Endothelial cell (in vitro differentiated cells): ENCODE data around the gene PPP5C. TPM values are rescaled to one million over a fixed set of nuclear protein-coding genes. Genes with fewer than 3 reads are reported as not detected.
"Not testable (repeated sequence)": the region's sequence is repeated elsewhere in the genome, so short reads cannot be mapped to it uniquely, and the experiment has no call there.

ENCODE experiments used
- DNase-seq: peaks from one replicate; pipeline ENCODE4 v3.0.0; 2021; ENCODE audit warnings: low spot score
- H3K27ac Mint-ChIP-seq: one replicate; pipeline ENCODE4 v1.8.0; 2021; ENCODE audit warnings: mixed read lengths, inconsistent platforms; ENCODE audit not compliant: unreplicated experiment
- H3K27me3 Mint-ChIP-seq: one replicate; pipeline ENCODE4 v1.8.0; 2021; ENCODE audit warnings: mild to moderate bottlenecking, moderate library complexity, mixed read lengths, inconsistent platforms; ENCODE audit not compliant: unreplicated experiment
- H3K36me3 Mint-ChIP-seq: one replicate; pipeline ENCODE4 v1.8.0; 2021; ENCODE audit warnings: mild to moderate bottlenecking, low read depth, mixed read lengths, inconsistent platforms; ENCODE audit not compliant: unreplicated experiment
- H3K4me1 Mint-ChIP-seq: one replicate; pipeline ENCODE4 v1.8.0; 2021; ENCODE audit warnings: mild to moderate bottlenecking, mixed read lengths, inconsistent platforms; ENCODE audit not compliant: unreplicated experiment
- H3K4me3 Mint-ChIP-seq: one replicate; pipeline ENCODE4 v1.8.0; 2021; ENCODE audit warnings: mild to moderate bottlenecking, mixed read lengths, inconsistent platforms; ENCODE audit not compliant: unreplicated experiment
- H3K9me3 Mint-ChIP-seq: one replicate; pipeline ENCODE4 v1.8.0; 2021; ENCODE audit warnings: mixed read lengths, inconsistent platforms; ENCODE audit not compliant: unreplicated experiment
- total RNA-seq: library from RNA; stranded (reverse); fragmentation: NEBNext Ultra II Directional; extraction: Animal tissue kit (Norgen Biotek cat#: 25700); gene quantifications from one replicate; pipeline ENCODE4 v1.2.1, GENCODE V29; 2021; ENCODE audit not compliant: unreplicated experiment
- TF ChIP-seq, protein P1 (sequence below): fragments of 200-600 bp; sonication (generic); IDR thresholded peaks from one replicate; pipeline ENCODE4 v1.5.0; 2021; ENCODE audit warnings: antibody characterized with exemption; ENCODE audit not compliant: unreplicated experiment

Gene PPP5C
- total RNA-seq, 1 donor from 2014 or later, result 66.7 TPM

DNA sequence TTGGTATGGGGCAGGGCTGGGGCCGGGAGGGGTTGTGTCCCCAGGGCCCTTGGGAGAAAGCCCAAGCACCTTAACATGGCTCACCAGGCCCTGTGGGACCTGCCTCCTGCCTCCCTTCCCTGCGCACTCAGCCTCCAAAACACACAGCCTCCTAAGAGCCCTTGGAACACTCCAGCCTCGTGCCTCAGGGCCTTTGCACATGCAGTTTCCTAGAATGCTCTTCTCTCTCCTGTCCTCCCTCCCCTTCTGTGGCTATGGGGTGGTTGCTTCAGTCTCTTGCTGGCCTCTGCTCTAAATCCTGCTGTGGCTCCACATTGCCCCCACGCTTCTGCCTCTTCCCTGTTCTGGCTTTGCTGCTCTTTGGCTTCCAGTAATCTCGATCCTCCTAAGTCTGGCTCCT is 26.3 kb upstream of the PPP5C start:
- no peak overlapping the region for H3K27ac Mint-ChIP-seq
- peaks cover 42% of the 10 kb centered on the region for H3K36me3 Mint-ChIP-seq
- TF ChIP-seq, protein P1, sequence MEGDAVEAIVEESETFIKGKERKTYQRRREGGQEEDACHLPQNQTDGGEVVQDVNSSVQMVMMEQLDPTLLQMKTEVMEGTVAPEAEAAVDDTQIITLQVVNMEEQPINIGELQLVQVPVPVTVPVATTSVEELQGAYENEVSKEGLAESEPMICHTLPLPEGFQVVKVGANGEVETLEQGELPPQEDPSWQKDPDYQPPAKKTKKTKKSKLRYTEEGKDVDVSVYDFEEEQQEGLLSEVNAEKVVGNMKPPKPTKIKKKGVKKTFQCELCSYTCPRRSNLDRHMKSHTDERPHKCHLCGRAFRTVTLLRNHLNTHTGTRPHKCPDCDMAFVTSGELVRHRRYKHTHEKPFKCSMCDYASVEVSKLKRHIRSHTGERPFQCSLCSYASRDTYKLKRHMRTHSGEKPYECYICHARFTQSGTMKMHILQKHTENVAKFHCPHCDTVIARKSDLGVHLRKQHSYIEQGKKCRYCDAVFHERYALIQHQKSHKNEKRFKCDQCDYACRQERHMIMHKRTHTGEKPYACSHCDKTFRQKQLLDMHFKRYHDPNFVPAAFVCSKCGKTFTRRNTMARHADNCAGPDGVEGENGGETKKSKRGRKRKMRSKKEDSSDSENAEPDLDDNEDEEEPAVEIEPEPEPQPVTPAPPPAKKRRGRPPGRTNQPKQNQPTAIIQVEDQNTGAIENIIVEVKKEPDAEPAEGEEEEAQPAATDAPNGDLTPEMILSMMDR, result no peak
- no peaks in the 10 kb centered on the region for H3K9me3 Mint-ChIP-seq
- H3K27me3 Mint-ChIP-seq, result peaks cover 9% of the 10 kb centered on the region
- no peaks in the 10 kb centered on the region for H3K4me1 Mint-ChIP-seq
- peak overlapping the region; percentile 73 for H3K4me3 Mint-ChIP-seq
- no peak for DNase-seq

DNA sequence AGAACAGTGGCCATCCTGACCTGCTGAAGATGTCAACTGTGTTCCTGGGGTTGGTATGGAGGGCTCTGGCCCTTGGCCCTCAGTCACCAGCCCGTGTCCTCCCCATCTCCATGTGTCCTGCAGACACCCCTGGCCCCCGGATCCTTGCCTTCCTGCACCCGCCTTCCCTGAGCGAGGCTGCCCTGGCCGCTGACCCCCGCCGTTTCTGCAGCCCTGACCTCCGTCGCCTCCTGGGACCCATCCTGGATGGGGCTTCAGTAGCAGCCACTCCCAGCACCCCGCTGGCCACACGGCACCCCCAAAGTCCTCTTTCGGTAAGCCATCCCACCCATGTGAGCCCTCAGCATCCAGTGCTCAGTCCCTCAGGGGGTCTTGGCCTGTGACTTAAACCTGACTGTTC is 25.2 kb upstream of the PPP5C start:
- peaks cover 49% of the 10 kb centered on the region for H3K36me3 Mint-ChIP-seq
- DNase-seq, result no peak
- TF ChIP-seq, protein P1, result no peak
- peaks cover 6% of the 10 kb centered on the region for H3K9me3 Mint-ChIP-seq
- no peak overlapping the region for H3K4me3 Mint-ChIP-seq
- H3K27ac Mint-ChIP-seq, result no peak overlapping the region
- peaks cover 9% of the 10 kb centered on the region for H3K27me3 Mint-ChIP-seq
- no peaks in the 10 kb centered on the region for H3K4me1 Mint-ChIP-seq

DNA sequence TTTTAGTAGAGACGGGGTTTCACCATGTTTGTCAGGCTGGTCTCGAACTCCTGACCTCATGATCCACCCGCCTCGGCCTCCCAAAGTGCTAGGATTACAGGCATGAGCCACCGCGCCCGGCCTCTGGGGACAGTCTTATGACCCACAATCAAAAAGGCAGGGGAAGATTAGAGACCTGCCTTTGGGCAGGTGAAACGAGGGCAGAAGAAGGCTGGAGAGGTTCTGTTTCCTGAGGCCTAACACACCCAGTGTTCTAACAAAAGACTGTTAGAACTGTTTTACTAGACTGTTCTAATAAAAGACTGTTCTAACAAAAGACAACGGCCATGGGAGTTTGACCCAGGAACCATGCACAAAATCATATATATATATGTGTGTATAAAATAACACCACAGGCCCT is 23.7 kb upstream of the PPP5C start:
- H3K4me1 Mint-ChIP-seq, H3K27ac Mint-ChIP-seq, DNase-seq, H3K9me3 Mint-ChIP-seq, H3K27me3 Mint-ChIP-seq, H3K4me3 Mint-ChIP-seq: not testable (repeated sequence)
- H3K36me3 Mint-ChIP-seq, result peaks cover 55% of the 10 kb centered on the region

DNA sequence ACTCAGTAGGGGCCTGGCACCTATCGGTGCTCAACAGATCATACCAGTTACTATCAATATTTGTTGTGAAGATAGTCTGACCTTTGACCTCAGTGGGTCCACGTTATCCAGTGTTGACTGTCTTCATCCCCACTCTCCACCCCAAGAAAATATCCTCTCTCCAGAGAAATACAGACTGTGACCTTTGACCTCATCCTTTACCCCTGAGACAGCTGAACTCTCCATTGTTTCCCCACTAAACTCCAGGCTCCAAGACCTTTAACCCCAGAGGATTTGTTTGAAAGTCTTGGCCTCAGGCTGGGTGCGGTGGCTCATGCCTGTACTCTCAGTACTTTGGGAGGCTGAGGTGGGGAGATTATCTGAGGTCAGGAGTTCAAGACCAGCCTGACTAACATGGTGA is 22.6 kb upstream of the PPP5C start:
- no peak overlapping the region for H3K4me3 Mint-ChIP-seq
- no peak overlapping the region for H3K27ac Mint-ChIP-seq
- H3K36me3 Mint-ChIP-seq, result peaks cover 59% of the 10 kb centered on the region
- H3K4me1 Mint-ChIP-seq, result no peaks in the 10 kb centered on the region
- no peak for DNase-seq
- TF ChIP-seq, protein P1, result no peak
- H3K27me3 Mint-ChIP-seq, result peaks cover 9% of the 10 kb centered on the region
- peaks cover 10% of the 10 kb centered on the region for H3K9me3 Mint-ChIP-seq

DNA sequence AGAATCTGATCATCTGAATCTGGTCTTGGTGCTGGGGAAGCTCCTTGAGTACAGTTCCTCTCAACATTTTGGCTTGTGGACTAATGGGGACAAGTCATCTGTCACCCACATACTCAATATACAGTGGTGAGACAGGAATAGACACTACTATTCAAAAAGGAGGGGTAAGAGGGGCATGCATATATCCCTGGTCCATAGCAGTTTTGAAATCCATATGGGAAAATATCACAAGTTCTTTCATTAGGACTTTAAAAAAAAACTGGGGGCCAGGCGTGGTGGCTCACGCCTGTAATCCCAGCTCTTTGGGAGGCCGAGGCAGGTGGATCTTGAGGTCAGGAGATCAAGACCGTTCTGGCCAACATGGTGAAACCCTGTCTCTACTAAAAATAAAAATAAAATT is 20.3 kb upstream of the PPP5C start:
- Mint-ChIP-seq H3K4me1 (no peaks in the 10 kb centered on the region), H3K27ac (no peak overlapping the region), H3K36me3 (peaks cover 72% of the 10 kb centered on the region), H3K9me3 (peaks cover 10% of the 10 kb centered on the region), H3K4me3 (peak overlapping the region; percentile 83), H3K27me3 (peaks cover 7% of the 10 kb centered on the region)
- TF ChIP-seq, protein P1, result no peak
- no peak for DNase-seq

DNA sequence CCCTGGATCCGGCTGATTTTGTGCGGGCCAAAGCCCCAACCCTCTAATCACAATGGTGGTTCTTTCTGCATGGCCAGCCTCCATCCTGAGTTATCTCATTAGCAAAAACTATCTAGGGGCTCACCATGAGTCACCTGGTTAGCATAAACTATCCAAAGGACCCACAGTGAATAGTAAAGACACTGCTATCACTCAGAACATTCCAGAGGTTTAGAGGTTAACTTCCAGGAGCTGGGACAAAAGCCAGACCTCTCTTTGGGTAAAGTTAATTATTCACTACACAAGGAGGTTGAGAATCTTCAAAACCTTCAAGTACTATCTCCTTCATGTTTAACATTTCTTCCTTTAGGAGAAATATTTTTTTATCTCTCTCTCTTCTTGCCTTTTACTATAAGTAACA is 18.8 kb upstream of the PPP5C start:
- H3K27me3 Mint-ChIP-seq, result peaks cover 7% of the 10 kb centered on the region
- H3K27ac Mint-ChIP-seq, result no peak overlapping the region
- peak overlapping the region; percentile 85 for H3K4me3 Mint-ChIP-seq
- H3K36me3 Mint-ChIP-seq, result peaks cover 66% of the 10 kb centered on the region
- TF ChIP-seq, protein P1, result no peak
- H3K4me1 Mint-ChIP-seq, result no peaks in the 10 kb centered on the region
- peaks cover 10% of the 10 kb centered on the region for H3K9me3 Mint-ChIP-seq
- no peak for DNase-seq
